SJSA1 (cell line): ENCODE data around the gene JSRP1. TPM values are rescaled to one million over a fixed set of nuclear protein-coding genes. Genes with fewer than 3 reads are reported as not detected.

ENCODE experiments used
- DNase-seq, 2 experiments: peaks; one replicate each; pipeline ENCODE4 v3.0.0-alpha.2; 2015 to 2020; ENCODE audit warnings: low spot score in 2 of 2, low read depth in 1 of 2
- H3K27ac ChIP-seq: fragments of 250-450 bp; sonication (Bioruptor Pico); 2 replicates; pipeline ENCODE4 v1.5.1; 2020; ENCODE audit warnings: mild to moderate bottlenecking, moderate library complexity
- H3K27me3 ChIP-seq: fragments of 250-450 bp; sonication (Bioruptor Pico); replicated peaks from 2 replicates; pipeline ENCODE4 v1.5.1; 2020; ENCODE audit warnings: mild to moderate bottlenecking, moderate library complexity
- H3K36me3 ChIP-seq: fragments of 250-450 bp; sonication (Bioruptor Pico); 2 replicates; pipeline ENCODE4 v1.5.1; 2020; ENCODE audit warnings: mild to moderate bottlenecking
- H3K4me1 ChIP-seq: fragments of 250-450 bp; sonication (Bioruptor Pico); replicated peaks from 2 replicates; pipeline ENCODE4 v1.6.1; 2021; ENCODE audit warnings: mild to moderate bottlenecking
- H3K4me3 ChIP-seq: fragments of 250-450 bp; sonication (Bioruptor Pico); 2 replicates; pipeline ENCODE4 v1.5.1; 2020; ENCODE audit warnings: mild to moderate bottlenecking
- H3K9me3 ChIP-seq: fragments of 250-450 bp; sonication (Bioruptor Pico); replicated peaks from 2 replicates; pipeline ENCODE4 v1.5.1; 2020; ENCODE audit warnings: mild to moderate bottlenecking
- total RNA-seq: library from RNA; depleted of rRNA; stranded (reverse); fragments of >200 nt; shearing (Covaris generic); gene quantifications from 2 replicates; pipeline ENCODE4 v1.2.3, GENCODE V29; 2014; rRNA removed

JSRP1 gene
- total RNA-seq, 1 experiment from 2014 or later, result not detected

GRCh38 chr19:2210206-2210605 lies 46.0 kb downstream of the JSRP1 start:
- Histone ChIP-seq H3K9me3 (no peaks in the 10 kb centered on the region), H3K4me1 (no peaks in the 10 kb centered on the region), H3K27ac (no peak overlapping the region), H3K4me3 (no peak overlapping the region), H3K27me3 (no peaks in the 10 kb centered on the region), H3K36me3 (peaks cover 89% of the 10 kb centered on the region)
- no peak for DNase-seq

DNA sequence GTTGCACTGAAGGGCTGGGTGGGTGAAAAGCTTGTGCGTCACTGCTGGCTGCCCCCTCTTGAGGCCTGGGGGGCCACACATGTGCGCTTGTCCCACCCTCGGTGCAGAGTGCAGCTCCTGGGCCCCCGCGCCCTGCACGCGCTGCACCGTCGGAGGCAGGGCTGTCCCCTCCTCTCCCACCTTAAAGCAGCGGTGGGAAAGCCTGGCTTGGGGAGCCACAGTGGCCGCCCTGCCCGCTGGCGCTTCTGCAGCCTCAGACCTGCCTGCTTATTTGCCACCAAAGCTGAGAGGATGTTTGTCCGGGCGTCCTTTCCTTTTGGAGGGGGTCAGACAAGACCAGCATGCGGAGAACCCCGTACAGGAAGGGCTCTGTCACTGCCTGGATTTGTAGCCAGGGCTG lies 46.8 kb downstream of the JSRP1 start:
- Histone ChIP-seq H3K27me3 (no peaks in the 10 kb centered on the region), H3K27ac (no peak overlapping the region), H3K9me3 (no peaks in the 10 kb centered on the region), H3K36me3 (peaks cover 85% of the 10 kb centered on the region), H3K4me1 (no peaks in the 10 kb centered on the region), H3K4me3 (no peak overlapping the region)
- no peak for DNase-seq

GRCh38 chr19:2208975-2209374 lies 47.2 kb downstream of the JSRP1 start:
- Histone ChIP-seq H3K36me3 (peaks cover 85% of the 10 kb centered on the region), H3K27me3 (no peaks in the 10 kb centered on the region), H3K4me3 (no peak overlapping the region), H3K9me3 (no peaks in the 10 kb centered on the region), H3K27ac (no peak overlapping the region), H3K4me1 (no peaks in the 10 kb centered on the region)
- no peak for DNase-seq

DNA sequence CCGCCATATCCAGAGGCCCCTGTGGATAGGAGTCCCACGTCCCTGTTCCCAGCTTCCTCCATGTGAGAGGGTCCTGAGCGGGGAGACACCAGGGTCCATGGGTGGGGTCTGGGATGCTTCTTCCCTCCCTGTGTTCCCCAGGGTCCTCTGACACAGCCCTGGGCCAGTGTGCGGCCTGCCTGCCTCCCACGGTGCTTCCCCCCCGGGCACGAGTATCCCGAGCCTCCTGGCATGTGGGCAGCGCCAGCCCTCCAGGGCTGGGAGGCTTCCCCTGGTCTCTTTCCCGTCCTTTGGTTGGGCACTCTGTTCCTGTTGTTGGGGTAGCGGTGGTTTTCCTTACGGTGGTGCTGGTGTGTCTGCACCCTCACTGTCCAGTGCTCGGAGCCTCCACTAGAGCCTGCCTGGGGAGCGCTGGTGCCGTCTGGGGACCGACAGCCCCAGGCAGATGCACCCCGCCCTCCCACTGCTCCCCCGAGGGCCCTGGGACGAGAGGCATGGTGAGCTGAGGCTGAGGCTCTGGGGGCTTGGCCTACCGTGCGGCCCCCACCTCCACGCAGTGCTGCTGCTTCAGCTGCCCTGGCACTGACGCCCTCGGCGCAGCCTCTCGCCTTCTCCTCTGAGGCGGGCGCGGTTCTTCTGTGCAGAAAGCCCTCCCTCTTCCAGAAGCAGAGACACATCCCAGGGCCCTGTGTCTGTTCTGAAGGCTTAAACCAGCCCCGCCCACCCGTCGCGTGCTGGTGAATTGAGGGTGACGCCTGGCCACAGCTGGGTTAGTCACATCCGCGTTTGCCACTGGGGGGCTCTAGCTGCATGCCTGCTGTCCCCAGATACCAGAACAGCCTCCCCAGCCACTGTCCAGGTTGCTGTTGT lies 48.0 kb downstream of the JSRP1 start:
- Histone ChIP-seq H3K36me3 (peaks cover 85% of the 10 kb centered on the region), H3K4me3 (no peak overlapping the region), H3K27me3 (no peaks in the 10 kb centered on the region), H3K9me3 (no peaks in the 10 kb centered on the region), H3K4me1 (no peaks in the 10 kb centered on the region), H3K27ac (no peak overlapping the region)
- no peak for DNase-seq

GRCh38 chr19:2207008-2207407 lies 49.2 kb downstream of the JSRP1 start:
- Histone ChIP-seq H3K27me3 (no peaks in the 10 kb centered on the region), H3K9me3 (no peaks in the 10 kb centered on the region)

DNA sequence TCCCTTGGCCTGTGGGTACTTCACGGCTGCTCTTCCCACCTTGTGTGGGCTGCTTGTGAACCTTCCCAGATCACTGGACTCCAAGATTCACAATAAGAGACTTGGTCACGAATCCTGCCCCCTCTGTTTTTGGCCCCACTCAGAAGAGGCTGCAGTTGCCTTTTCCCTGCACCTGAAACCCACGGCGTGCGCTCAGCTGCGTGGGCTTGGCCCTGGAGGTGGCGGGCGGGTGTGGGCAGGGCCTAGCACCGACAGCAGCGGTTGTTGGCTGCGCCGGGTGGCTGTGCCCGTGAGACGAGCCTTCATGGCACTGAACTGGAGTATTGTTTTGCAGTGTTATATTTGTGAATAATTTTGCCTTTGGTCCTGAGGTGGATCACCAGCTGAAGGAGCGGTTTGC lies 53.9 kb downstream of the JSRP1 start:
- H3K4me1 ChIP-seq, result no peaks in the 10 kb centered on the region
- H3K4me3 ChIP-seq, result no peak overlapping the region
- peaks cover 76% of the 10 kb centered on the region for H3K36me3 ChIP-seq
- DNase-seq, result no peak
- H3K27me3 ChIP-seq, result no peaks in the 10 kb centered on the region
- no peaks in the 10 kb centered on the region for H3K9me3 ChIP-seq
- H3K27ac ChIP-seq, result no peak overlapping the region

More at GRCh38 chr19:2207008-2207407, 49.2 kb downstream of the JSRP1 start:
- Histone ChIP-seq H3K36me3 (peaks cover 83% of the 10 kb centered on the region), H3K27ac (no peak overlapping the region), H3K4me1 (no peaks in the 10 kb centered on the region), H3K4me3 (no peak overlapping the region)
- no peak for DNase-seq

Other genes starting within 250 kb of the JSRP1 start
- 25.7 and 32.6 TPM in 2 replicates for gene BTBD2, start 240.7 kb downstream of the JSRP1 start, total RNA-seq
- 18.7 and 31.6 TPM in 2 replicates for gene MKNK2, start 205.2 kb downstream of the JSRP1 start, total RNA-seq
- 10.1 and 20.6 TPM in 2 replicates for gene MOB3A, start 160.1 kb downstream of the JSRP1 start, total RNA-seq
- gene IZUMO4, start 159.5 kb downstream of the JSRP1 start, total RNA-seq, result 1.9 TPM in 1 of 2 replicates, not detected in the other
- gene AP3D1, start 104.9 kb downstream of the JSRP1 start, total RNA-seq, result 66.5 and 78.9 TPM in 2 replicates
- gene DOT1L, start 92.5 kb downstream of the JSRP1 start, total RNA-seq, result 5.9 and 7.8 TPM in 2 replicates
- 91.7 and 116 TPM in 2 replicates for gene PLEKHJ1, start 20.1 kb downstream of the JSRP1 start, total RNA-seq
- gene SF3A2, start 19.6 kb downstream of the JSRP1 start, total RNA-seq, result 13.8 and 44.9 TPM in 2 replicates
- 0.58 TPM in 1 of 2 replicates, not detected in the other for gene AMH, start 7.1 kb downstream of the JSRP1 start, total RNA-seq
- gene PEAK3, start 25.8 kb upstream of the JSRP1 start, total RNA-seq, result not detected in 2 replicates
- not detected in 2 replicates for gene LINGO3, start 51.7 kb upstream of the JSRP1 start, total RNA-seq
- 218 and 270 TPM in 2 replicates for gene LSM7, start 72.2 kb upstream of the JSRP1 start, total RNA-seq
- gene SPPL2B, start 72.3 kb upstream of the JSRP1 start, total RNA-seq, result 32.2 and 45.2 TPM in 2 replicates
- gene TMPRSS9, start 103.8 kb upstream of the JSRP1 start, total RNA-seq, result not detected in 2 replicates
- gene TIMM13, start 171.2 kb upstream of the JSRP1 start, total RNA-seq, result 48.8 and 86.2 TPM in 2 replicates
- gene LMNB2, start 200.5 kb upstream of the JSRP1 start, total RNA-seq, result 275 and 316 TPM in 2 replicates
- gene GADD45B, start 219.7 kb upstream of the JSRP1 start, total RNA-seq, result 112 and 132 TPM in 2 replicates